ENCODE data around the gene HCRT. TPM values are rescaled to one million over a fixed set of nuclear protein-coding genes. Genes with fewer than 3 reads are reported as not detected.
"Not testable (repeated sequence)": the region's sequence is repeated elsewhere in the genome, so short reads cannot be mapped to it uniquely, and the experiment has no call there.

HCRT gene
- total and polyA plus RNA-seq, 7 experiments from 2014 or later: not detected

DNA sequence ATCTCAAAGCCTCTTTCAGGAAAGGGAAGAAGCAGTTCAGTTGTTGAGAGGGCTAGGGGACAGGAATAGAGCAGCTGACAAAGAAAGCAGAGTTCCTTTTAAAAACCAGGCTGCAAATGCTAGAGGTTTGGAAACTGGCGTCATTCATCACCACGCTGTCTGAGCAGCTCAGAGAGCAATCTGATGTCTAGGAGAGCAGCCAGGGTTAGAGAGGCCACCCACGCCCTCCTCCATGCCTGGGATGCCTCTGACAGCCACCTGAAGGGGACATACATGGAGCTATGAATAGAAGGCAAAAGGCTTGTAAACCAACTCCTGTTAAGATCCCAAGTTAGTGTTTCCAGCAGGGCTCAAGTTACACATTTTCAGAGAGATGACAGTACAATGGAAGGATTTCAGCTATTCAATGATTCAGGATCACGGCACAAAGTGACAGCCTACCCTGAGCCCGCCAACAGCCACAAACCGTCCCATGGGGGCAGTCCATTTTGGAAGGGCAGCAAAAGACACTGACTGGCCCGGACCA is 42.8 kb downstream of the HCRT start:
- DNase-seq: no peak
- H3K27ac ChIP-seq (ENCODE audit: low read depth, low read length): no peak overlapping the region
- ChIA-PET POLR2A (interaction anchor here (0.5 to 1.4 kb wide), 3 partner anchors 12 to 1191 kb away, joined by 3 to 5 read pairs (median 3); partner anchors contain the start of gene RAB5C), CTCF (interaction anchor here (0.6 kb wide), 1 partner anchor 1693 kb away, joined by 6 read pairs; no protein-coding TSS in a partner anchor)
- no peak for ATAC-seq
- no peaks in the 10 kb centered on the region for H3K27me3 ChIP-seq (ENCODE audit: control insufficient read depth in 2 of 2, insufficient read depth in 2 of 2, low read length in 2 of 2)
- Mint-ChIP-seq H3K27ac (peak overlapping the region in 1 of 9 donors; percentile 65), H3K4me1 (peaks cover 20 to 69% (median 51%) of the 10 kb centered on the region in 7 donors), H3K9me3 (peaks cover 0 to 1% (median 0%) of the 10 kb centered on the region in 11 donors), H3K27me3 (no peaks in the 10 kb centered on the region), H3K36me3 (peaks cover 0 to 22% (median 7%) of the 10 kb centered on the region in 5 donors), H3K4me3 (peak overlapping the region in 4 of 10 donors; percentile 1 to 41 (median 29))
- H3K4me1 ChIP-seq (ENCODE audit: control insufficient read depth in 2 of 2, insufficient read depth in 2 of 2, low read length in 2 of 2): no peaks in the 10 kb centered on the region
- intact Hi-C loops (cut with micrococcal nuclease): no loop called here
- H3K9me3 ChIP-seq (ENCODE audit: control insufficient read depth in 2 of 3, low read length in 3 of 3): no peaks in the 10 kb centered on the region
- peaks cover 0 to 57% (median 3%) of the 10 kb centered on the region in 3 experiments for H3K36me3 ChIP-seq (ENCODE audit: control insufficient read depth in 2 of 3, insufficient read depth in 3 of 3, low read length in 3 of 3)
- H3K4me3 ChIP-seq (ENCODE audit: low read length): no peak overlapping the region

GRCh38 chr17:42141382-42141781 is 43.9 kb downstream of the HCRT start:
- POLR2A ChIA-PET: no interaction called here
- Mint-ChIP-seq H3K4me1 (peaks cover 17 to 66% (median 49%) of the 10 kb centered on the region in 7 donors), H3K27me3 (no peaks in the 10 kb centered on the region), H3K36me3 (peaks cover 0 to 14% (median 7%) of the 10 kb centered on the region in 5 donors), H3K4me3 (no peak overlapping the region), H3K27ac (peak overlapping the region in 3 of 9 donors; percentile 32 to 35 (median 33)), H3K9me3 (no peaks in the 10 kb centered on the region)
- Histone ChIP-seq H3K27me3 (ENCODE audit: control insufficient read depth in 2 of 2, insufficient read depth in 2 of 2, low read length in 2 of 2) (no peaks in the 10 kb centered on the region), H3K4me3 (ENCODE audit: low read length) (no peak overlapping the region), H3K36me3 (ENCODE audit: control insufficient read depth in 2 of 3, insufficient read depth in 3 of 3, low read length in 3 of 3) (peaks cover 0 to 56% (median 3%) of the 10 kb centered on the region in 3 experiments), H3K27ac (ENCODE audit: low read depth, low read length) (no peak overlapping the region), H3K4me1 (ENCODE audit: control insufficient read depth in 2 of 2, insufficient read depth in 2 of 2, low read length in 2 of 2) (no peaks in the 10 kb centered on the region), H3K9me3 (ENCODE audit: control insufficient read depth in 2 of 3, low read length in 3 of 3) (no peaks in the 10 kb centered on the region)
- ATAC-seq: no peak
- CTCF ChIA-PET: no interaction called here
- intact Hi-C loops (cut with micrococcal nuclease): no loop called here
- no peak for DNase-seq

DNA sequence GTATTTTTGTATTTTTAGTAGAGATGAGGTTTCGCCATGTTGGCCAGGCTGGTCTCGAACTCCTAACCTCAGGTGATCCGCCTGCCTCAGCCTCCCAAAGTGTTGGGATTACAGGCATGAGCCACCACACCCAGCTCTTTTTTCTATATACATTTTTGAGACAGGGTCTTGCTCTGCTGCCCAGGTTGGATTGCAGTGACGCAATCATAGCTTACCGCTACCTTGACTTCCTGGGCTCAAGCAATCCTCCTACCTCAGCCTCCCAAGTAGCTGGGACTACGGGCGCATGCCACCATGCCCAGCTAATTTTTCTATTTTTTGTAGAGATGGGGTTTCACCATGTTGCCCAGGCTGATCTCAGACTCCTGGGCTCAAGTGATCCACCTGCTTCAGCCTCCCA is 44.6 kb downstream of the HCRT start:
- Mint-ChIP-seq H3K36me3 (peaks cover 3 to 17% (median 7%) of the 10 kb centered on the region in 5 donors), H3K4me1 (peaks cover 24 to 72% (median 56%) of the 10 kb centered on the region in 7 donors), H3K27ac (peak overlapping the region in 2 of 9 donors; percentile 32 to 33)
- H3K27me3 ChIP-seq (ENCODE audit: control insufficient read depth in 2 of 2, insufficient read depth in 2 of 2, low read length in 2 of 2); H3K4me3 ChIP-seq (ENCODE audit: low read length); H3K4me1 ChIP-seq (ENCODE audit: control insufficient read depth in 2 of 2, insufficient read depth in 2 of 2, low read length in 2 of 2); H3K4me3 Mint-ChIP-seq; H3K27me3 Mint-ChIP-seq; H3K9me3 Mint-ChIP-seq; H3K27ac ChIP-seq (ENCODE audit: low read depth, low read length); POLR2A ChIA-PET; H3K9me3 ChIP-seq (ENCODE audit: control insufficient read depth in 2 of 3, low read length in 3 of 3); ATAC-seq; DNase-seq; intact Hi-C loops (cut with micrococcal nuclease): not testable (repeated sequence)
- peaks cover 0 to 57% (median 3%) of the 10 kb centered on the region in 3 experiments for H3K36me3 ChIP-seq (ENCODE audit: control insufficient read depth in 2 of 3, insufficient read depth in 3 of 3, low read length in 3 of 3)
- CTCF ChIA-PET: interaction anchor here (0.9 kb wide), 1 partner anchor 233 kb away, joined by 3 read pairs; no protein-coding TSS in a partner anchor

DNA sequence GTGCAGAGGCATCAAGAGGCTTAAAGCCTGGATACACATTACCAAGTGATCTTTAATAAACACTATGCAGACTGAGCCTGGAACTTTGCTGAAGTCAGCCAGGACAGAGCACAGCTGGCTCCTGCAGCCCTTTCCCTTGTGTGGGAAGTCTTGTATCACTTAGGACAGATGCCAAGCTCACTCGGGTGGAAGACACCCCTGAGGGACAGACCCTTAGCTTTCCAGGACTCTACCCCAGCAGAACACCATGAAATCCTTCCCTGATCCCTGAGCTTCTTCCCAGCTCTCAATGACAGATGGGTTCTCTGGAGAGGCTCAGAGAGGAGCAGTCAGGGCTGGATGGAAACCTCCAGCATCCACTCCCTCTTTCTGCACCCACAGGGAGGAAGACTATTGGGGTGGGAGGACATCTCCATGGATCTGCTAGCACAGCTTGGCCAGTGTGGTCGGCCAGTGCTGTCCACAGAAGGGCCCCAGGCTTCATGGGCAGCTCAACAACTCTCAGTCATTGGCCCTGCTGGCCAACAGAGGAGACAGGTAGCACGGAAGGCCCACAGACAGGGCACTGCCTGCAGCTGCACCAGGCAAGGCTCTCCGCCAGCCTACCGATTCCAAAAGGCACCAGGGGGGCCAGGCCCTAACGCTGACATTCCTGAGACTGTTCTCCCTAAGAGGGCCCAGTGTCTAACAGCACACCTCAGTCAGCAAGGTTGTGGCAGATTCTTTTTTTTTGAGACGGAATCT is 46.3 kb downstream of the HCRT start:
- Histone ChIP-seq H3K4me1 (ENCODE audit: control insufficient read depth in 2 of 2, insufficient read depth in 2 of 2, low read length in 2 of 2) (peaks cover 7 to 11% of the 10 kb centered on the region in 2 donors), H3K4me3 (ENCODE audit: low read length) (no peak overlapping the region), H3K9me3 (ENCODE audit: control insufficient read depth in 2 of 3, low read length in 3 of 3) (no peaks in the 10 kb centered on the region), H3K27me3 (ENCODE audit: control insufficient read depth in 2 of 2, insufficient read depth in 2 of 2, low read length in 2 of 2) (no peaks in the 10 kb centered on the region), H3K36me3 (ENCODE audit: control insufficient read depth in 2 of 3, insufficient read depth in 3 of 3, low read length in 3 of 3) (peaks cover 0 to 54% (median 3%) of the 10 kb centered on the region in 3 experiments), H3K27ac (ENCODE audit: low read depth, low read length) (no peak overlapping the region)
- peaks cover 35 to 83% (median 59%) of the 10 kb centered on the region in 7 donors for H3K4me1 Mint-ChIP-seq
- no peaks in the 10 kb centered on the region for H3K27me3 Mint-ChIP-seq
- H3K4me3 Mint-ChIP-seq: no peak overlapping the region
- H3K36me3 Mint-ChIP-seq: peaks cover 3 to 18% (median 7%) of the 10 kb centered on the region in 5 donors
- DNase-seq: no peak
- peak; percentile 7 for ATAC-seq
- H3K9me3 Mint-ChIP-seq: no peaks in the 10 kb centered on the region
- intact Hi-C loops (cut with micrococcal nuclease): no loop called here
- peak overlapping the region in 2 of 9 donors; percentile 8 to 38 for H3K27ac Mint-ChIP-seq
- POLR2A ChIA-PET: no interaction called here
- CTCF ChIA-PET: interaction anchor here (0.7 to 1.2 kb wide), 2 partner anchors 13 to 200 kb away, joined by 3 read pairs; no protein-coding TSS in a partner anchor

DNA sequence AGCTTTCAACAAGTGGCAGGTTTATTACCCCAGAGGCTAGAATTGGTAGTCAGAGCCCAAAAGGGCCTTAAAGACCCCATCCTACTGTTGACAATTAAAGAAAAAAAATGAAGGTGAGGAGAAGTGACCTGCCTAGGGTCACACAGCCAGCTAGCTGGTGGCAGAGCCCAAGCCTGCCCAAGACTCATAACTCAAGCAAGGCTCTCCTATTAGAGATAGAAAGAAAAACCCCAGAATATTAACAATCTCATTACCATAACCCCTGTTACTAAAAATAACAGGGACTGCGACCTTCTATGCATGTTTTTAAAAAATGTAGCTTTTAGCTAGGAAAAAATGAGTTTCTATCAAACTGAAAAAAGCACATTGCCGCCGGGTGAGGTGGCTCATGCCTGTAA is 48.6 kb downstream of the HCRT start:
- DNase-seq: no peak
- Mint-ChIP-seq H3K9me3 (no peaks in the 10 kb centered on the region), H3K36me3 (peaks cover 0 to 9% (median 3%) of the 10 kb centered on the region in 5 donors), H3K27me3 (no peaks in the 10 kb centered on the region), H3K4me3 (peak overlapping the region in 1 of 10 donors; percentile 36), H3K4me1 (peaks cover 42 to 87% (median 67%) of the 10 kb centered on the region in 7 donors), H3K27ac (peak overlapping the region in 5 of 9 donors; percentile 24 to 81 (median 66))
- Histone ChIP-seq H3K27me3 (ENCODE audit: control insufficient read depth in 2 of 2, insufficient read depth in 2 of 2, low read length in 2 of 2) (no peaks in the 10 kb centered on the region), H3K36me3 (ENCODE audit: control insufficient read depth in 2 of 3, insufficient read depth in 3 of 3, low read length in 3 of 3) (peaks cover 0 to 35% (median 3%) of the 10 kb centered on the region in 3 experiments), H3K9me3 (ENCODE audit: control insufficient read depth in 2 of 3, low read length in 3 of 3) (no peaks in the 10 kb centered on the region), H3K4me3 (ENCODE audit: low read length) (no peak overlapping the region), H3K27ac (ENCODE audit: low read depth, low read length) (no peak overlapping the region), H3K4me1 (ENCODE audit: control insufficient read depth in 2 of 2, insufficient read depth in 2 of 2, low read length in 2 of 2) (peaks cover 16 to 22% of the 10 kb centered on the region in 2 donors)
- intact Hi-C loops (cut with micrococcal nuclease): no loop called here
- CTCF ChIA-PET: interaction anchor here (0.5 to 1.0 kb wide), 3 partner anchors 23 to 1852 kb away, joined by 3 to 5 read pairs (median 3); no protein-coding TSS in a partner anchor
- no peak for ATAC-seq
- POLR2A ChIA-PET: no interaction called here

GRCh38 chr17:42135664-42136653 is 49.3 kb downstream of the HCRT start:
- Histone ChIP-seq H3K27me3 (ENCODE audit: control insufficient read depth in 2 of 2, insufficient read depth in 2 of 2, low read length in 2 of 2) (no peaks in the 10 kb centered on the region), H3K4me1 (ENCODE audit: control insufficient read depth in 2 of 2, insufficient read depth in 2 of 2, low read length in 2 of 2) (peaks cover 16 to 22% of the 10 kb centered on the region in 2 donors), H3K9me3 (ENCODE audit: control insufficient read depth in 2 of 3, low read length in 3 of 3) (no peaks in the 10 kb centered on the region), H3K27ac (ENCODE audit: low read depth, low read length) (no peak overlapping the region), H3K36me3 (ENCODE audit: control insufficient read depth in 2 of 3, insufficient read depth in 3 of 3, low read length in 3 of 3) (peaks cover 0 to 33% (median 0%) of the 10 kb centered on the region in 3 experiments), H3K4me3 (ENCODE audit: low read length) (no peak overlapping the region)
- no peaks in the 10 kb centered on the region for H3K27me3 Mint-ChIP-seq
- H3K4me3 Mint-ChIP-seq: peak overlapping the region in 8 of 10 donors; percentile 11 to 54 (median 34)
- CTCF ChIA-PET: interaction anchor here (0.6 to 1.0 kb wide), 3 partner anchors 23 to 1853 kb away, joined by 3 read pairs; no protein-coding TSS in a partner anchor
- no peaks in the 10 kb centered on the region for H3K9me3 Mint-ChIP-seq
- POLR2A ChIA-PET: no interaction called here
- H3K36me3 Mint-ChIP-seq: peaks cover 0 to 12% (median 5%) of the 10 kb centered on the region in 5 donors
- ATAC-seq: peak; percentile 64
- no peak for DNase-seq
- peak overlapping the region; percentile 66 to 91 (median 81) for H3K27ac Mint-ChIP-seq
- peaks cover 38 to 87% (median 67%) of the 10 kb centered on the region in 7 donors for H3K4me1 Mint-ChIP-seq
- intact Hi-C loops (cut with micrococcal nuclease): no loop called here
